ENCODE measurements around the gene TPH2. TPM values are rescaled to one million over a fixed set of nuclear protein-coding genes. Genes with fewer than 3 reads are reported as not detected.

Gene TPH2
- total and polyA plus RNA-seq, 2 of the 13 experiments (the other 11 are each of a cell fraction or from before 2014, with no cell fraction given) = not detected

- TF ChIP-seq ZNF569 (CRISPR knock-in tag; IDR thresholded peaks at IDR 0.05; ENCODE audit: borderline replicate concordance) (no peak), TEAD3 (CRISPR knock-in tag; optimal IDR thresholded peaks at IDR 0.05; ENCODE audit: borderline replicate concordance) (peak; percentile 44), CCDC6 (CRISPR knock-in tag; IDR thresholded peaks at IDR 0.05) (peak; percentile 75), ZMYM2 (CRISPR knock-in tag; IDR thresholded peaks at IDR 0.05) (no peak), GFI1 (CRISPR knock-in tag; IDR thresholded peaks at IDR 0.05; ENCODE audit: borderline replicate concordance) (no peak), ZNF274 (CRISPR knock-in tag; IDR thresholded peaks at IDR 0.05) (peak; percentile 55; the same call in 1 of the 2 replicates), ZNF674 (CRISPR knock-in tag; IDR thresholded peaks at IDR 0.05; ENCODE audit: low read depth) (no peak), SMARCC2 (IDR thresholded peaks at IDR 0.05) (no peak), ZNF598 (CRISPR knock-in tag; IDR thresholded peaks at IDR 0.05; ENCODE audit: borderline replicate concordance) (peak; percentile 50; the same call in 1 of the 2 replicates), ZNF83 (CRISPR knock-in tag; IDR thresholded peaks at IDR 0.05; ENCODE audit: borderline replicate concordance) (no peak), XBP1 (CRISPR knock-in tag; IDR thresholded peaks at IDR 0.05) (no peak), NCOA1 (CRISPR knock-in tag; IDR thresholded peaks at IDR 0.05) (no peak), SRSF4 (IDR thresholded peaks at IDR 0.05; ENCODE audit: low read depth, low read length, poor library complexity, severe bottlenecking) (no peak), ZFP82 (CRISPR knock-in tag; IDR thresholded peaks at IDR 0.05; ENCODE audit: borderline replicate concordance) (no peak), KLF9 (CRISPR knock-in tag; IDR thresholded peaks at IDR 0.05; ENCODE audit: low read depth) (peak; percentile 96), ZNF430 (CRISPR knock-in tag; IDR thresholded peaks at IDR 0.05) (peak; percentile 73; the same call in 1 of the 2 replicates), RBAK (CRISPR knock-in tag; IDR thresholded peaks at IDR 0.05) (no peak)
- TF ChIP-seq, protein P1, sequence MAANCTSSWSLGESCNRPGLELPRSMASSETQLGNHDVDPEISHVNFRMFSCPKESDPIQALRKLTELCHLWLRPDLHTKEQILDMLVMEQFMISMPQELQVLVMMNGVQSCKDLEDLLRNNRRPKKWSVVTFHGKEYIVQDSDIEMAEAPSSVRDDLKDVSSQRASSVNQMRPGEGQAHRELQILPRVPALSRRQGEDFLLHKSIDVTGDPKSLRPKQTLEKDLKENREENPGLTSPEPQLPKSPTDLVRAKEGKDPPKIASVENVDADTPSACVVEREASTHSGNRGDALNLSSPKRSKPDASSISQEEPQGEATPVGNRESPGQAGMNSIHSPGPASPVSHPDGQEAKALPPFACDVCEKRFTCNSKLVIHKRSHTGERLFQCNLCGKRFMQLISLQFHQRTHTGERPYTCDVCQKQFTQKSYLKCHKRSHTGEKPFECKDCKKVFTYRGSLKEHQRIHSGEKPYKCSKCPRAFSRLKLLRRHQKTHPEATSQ (CRISPR knock-in tag; IDR thresholded peaks at IDR 0.05; ENCODE audit: borderline replicate concordance) = 0 out of 2 replicates have a peak, but pooled peaks have one; percentile 46
- TF ChIP-seq, protein P2, sequence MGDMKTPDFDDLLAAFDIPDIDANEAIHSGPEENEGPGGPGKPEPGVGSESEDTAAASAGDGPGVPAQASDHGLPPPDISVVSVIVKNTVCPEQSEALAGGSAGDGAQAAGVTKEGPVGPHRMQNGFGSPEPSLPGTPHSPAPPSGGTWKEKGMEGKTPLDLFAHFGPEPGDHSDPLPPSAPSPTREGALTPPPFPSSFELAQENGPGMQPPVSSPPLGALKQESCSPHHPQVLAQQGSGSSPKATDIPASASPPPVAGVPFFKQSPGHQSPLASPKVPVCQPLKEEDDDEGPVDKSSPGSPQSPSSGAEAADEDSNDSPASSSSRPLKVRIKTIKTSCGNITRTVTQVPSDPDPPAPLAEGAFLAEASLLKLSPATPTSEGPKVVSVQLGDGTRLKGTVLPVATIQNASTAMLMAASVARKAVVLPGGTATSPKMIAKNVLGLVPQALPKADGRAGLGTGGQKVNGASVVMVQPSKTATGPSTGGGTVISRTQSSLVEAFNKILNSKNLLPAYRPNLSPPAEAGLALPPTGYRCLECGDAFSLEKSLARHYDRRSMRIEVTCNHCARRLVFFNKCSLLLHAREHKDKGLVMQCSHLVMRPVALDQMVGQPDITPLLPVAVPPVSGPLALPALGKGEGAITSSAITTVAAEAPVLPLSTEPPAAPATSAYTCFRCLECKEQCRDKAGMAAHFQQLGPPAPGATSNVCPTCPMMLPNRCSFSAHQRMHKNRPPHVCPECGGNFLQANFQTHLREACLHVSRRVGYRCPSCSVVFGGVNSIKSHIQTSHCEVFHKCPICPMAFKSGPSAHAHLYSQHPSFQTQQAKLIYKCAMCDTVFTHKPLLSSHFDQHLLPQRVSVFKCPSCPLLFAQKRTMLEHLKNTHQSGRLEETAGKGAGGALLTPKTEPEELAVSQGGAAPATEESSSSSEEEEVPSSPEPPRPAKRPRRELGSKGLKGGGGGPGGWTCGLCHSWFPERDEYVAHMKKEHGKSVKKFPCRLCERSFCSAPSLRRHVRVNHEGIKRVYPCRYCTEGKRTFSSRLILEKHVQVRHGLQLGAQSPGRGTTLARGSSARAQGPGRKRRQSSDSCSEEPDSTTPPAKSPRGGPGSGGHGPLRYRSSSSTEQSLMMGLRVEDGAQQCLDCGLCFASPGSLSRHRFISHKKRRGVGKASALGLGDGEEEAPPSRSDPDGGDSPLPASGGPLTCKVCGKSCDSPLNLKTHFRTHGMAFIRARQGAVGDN (CRISPR knock-in tag; IDR thresholded peaks at IDR 0.05) = peak; percentile 32
- TF ChIP-seq, protein P3, sequence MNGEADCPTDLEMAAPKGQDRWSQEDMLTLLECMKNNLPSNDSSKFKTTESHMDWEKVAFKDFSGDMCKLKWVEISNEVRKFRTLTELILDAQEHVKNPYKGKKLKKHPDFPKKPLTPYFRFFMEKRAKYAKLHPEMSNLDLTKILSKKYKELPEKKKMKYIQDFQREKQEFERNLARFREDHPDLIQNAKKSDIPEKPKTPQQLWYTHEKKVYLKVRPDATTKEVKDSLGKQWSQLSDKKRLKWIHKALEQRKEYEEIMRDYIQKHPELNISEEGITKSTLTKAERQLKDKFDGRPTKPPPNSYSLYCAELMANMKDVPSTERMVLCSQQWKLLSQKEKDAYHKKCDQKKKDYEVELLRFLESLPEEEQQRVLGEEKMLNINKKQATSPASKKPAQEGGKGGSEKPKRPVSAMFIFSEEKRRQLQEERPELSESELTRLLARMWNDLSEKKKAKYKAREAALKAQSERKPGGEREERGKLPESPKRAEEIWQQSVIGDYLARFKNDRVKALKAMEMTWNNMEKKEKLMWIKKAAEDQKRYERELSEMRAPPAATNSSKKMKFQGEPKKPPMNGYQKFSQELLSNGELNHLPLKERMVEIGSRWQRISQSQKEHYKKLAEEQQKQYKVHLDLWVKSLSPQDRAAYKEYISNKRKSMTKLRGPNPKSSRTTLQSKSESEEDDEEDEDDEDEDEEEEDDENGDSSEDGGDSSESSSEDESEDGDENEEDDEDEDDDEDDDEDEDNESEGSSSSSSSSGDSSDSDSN (CRISPR knock-in tag; IDR thresholded peaks at IDR 0.05) = no peak
- TF ChIP-seq, protein P4, sequence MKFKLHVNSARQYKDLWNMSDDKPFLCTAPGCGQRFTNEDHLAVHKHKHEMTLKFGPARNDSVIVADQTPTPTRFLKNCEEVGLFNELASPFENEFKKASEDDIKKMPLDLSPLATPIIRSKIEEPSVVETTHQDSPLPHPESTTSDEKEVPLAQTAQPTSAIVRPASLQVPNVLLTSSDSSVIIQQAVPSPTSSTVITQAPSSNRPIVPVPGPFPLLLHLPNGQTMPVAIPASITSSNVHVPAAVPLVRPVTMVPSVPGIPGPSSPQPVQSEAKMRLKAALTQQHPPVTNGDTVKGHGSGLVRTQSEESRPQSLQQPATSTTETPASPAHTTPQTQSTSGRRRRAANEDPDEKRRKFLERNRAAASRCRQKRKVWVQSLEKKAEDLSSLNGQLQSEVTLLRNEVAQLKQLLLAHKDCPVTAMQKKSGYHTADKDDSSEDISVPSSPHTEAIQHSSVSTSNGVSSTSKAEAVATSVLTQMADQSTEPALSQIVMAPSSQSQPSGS (CRISPR knock-in tag; IDR thresholded peaks at IDR 0.05) = peak; percentile 68; the same call in 1 of the 2 replicates
Observed at GRCh38 chr12:71938728-71939385, at the start of gene TPH2 (continued).

Measured in HepG2 (cell line).